ENCODE data around the gene SHC3.

GRCh38 chr9:89106224-89106851 is 72.3 kb downstream of the SHC3 start:
- no peak for TF ChIP-seq CTCF (IDR thresholded peaks at IDR 0.05; ENCODE audit: poor library complexity, severe bottlenecking)
- TF ChIP-seq POLR2AphosphoS5 (IDR thresholded peaks at IDR 0.05), result no peak
- no peak for TF ChIP-seq EZH2 (IDR thresholded peaks at IDR 0.05; ENCODE audit: borderline replicate concordance, insufficient read depth, low read length, poor library complexity, severe bottlenecking)
- no peak for TF ChIP-seq TAF1 (IDR thresholded peaks at IDR 0.05; ENCODE audit: low read depth)

Measured in neural cell (in vitro differentiated cells).